Measurements from ENCODE around the gene DPPA4.
"Not testable (repeated sequence)": the region's sequence is repeated elsewhere in the genome, so short reads cannot be mapped to it uniquely, and the experiment has no call there.

The DPPA4 gene

GRCh38 chr3:109337393-109337792 is at the start of gene DPPA4:
Gene DPPA4, minus strand, starts transcription at chr3:109337546. Its CDS starts 29 bp downstream, at chr3:109337517.
- DNase-seq = no peak

GRCh38 chr3:109385442-109386318 is 48.3 kb upstream of the DPPA4 start:
- no peak for DNase-seq

GRCh38 chr3:109384164-109384563 is 46.8 kb upstream of the DPPA4 start:
- no peak for DNase-seq

- DNase-seq = peak; percentile 1
These were observed 45.2 kb upstream of the DPPA4 start for GRCh38 chr3:109382588-109382987.

GRCh38 chr3:109375975-109376374 is 38.6 kb upstream of the DPPA4 start:
- DNase-seq = no peak

- DNase-seq = not testable (repeated sequence)
These were observed 37.1 kb upstream of the DPPA4 start for GRCh38 chr3:109374434-109374833.

- DNase-seq = no peak
These were observed 36.6 kb upstream of the DPPA4 start for GRCh38 chr3:109373933-109374332.

- DNase-seq = no peak
These were observed 35.3 kb upstream of the DPPA4 start for GRCh38 chr3:109372639-109373038.

GRCh38 chr3:109369510-109369909 is 32.2 kb upstream of the DPPA4 start:
- DNase-seq = no peak

GRCh38 chr3:109364088-109364487 is 26.7 kb upstream of the DPPA4 start:
- no peak for DNase-seq

- DNase-seq = no peak
These were observed 26.3 kb upstream of the DPPA4 start for GRCh38 chr3:109363634-109364033.

GRCh38 chr3:109362823-109363222 is 25.5 kb upstream of the DPPA4 start:
- DNase-seq = no peak

GRCh38 chr3:109358809-109359208 is 21.5 kb upstream of the DPPA4 start:
- DNase-seq = not testable (repeated sequence)

- DNase-seq = no peak
These were observed 19.3 kb upstream of the DPPA4 start for GRCh38 chr3:109356442-109357155.

- DNase-seq = no peak
These were observed 18.5 kb upstream of the DPPA4 start for GRCh38 chr3:109355625-109356441.

- DNase-seq = no peak
These were observed 15.7 kb upstream of the DPPA4 start for GRCh38 chr3:109353057-109353456.

- DNase-seq = no peak
These were observed 13.9 kb upstream of the DPPA4 start for GRCh38 chr3:109351231-109351630.

- no peak for DNase-seq
These were observed 9.5 kb upstream of the DPPA4 start for GRCh38 chr3:109346770-109347295.

GRCh38 chr3:109346099-109346498 is 8.8 kb upstream of the DPPA4 start:
- DNase-seq = no peak

GRCh38 chr3:109339714-109340648 is 2.6 kb upstream of the DPPA4 start:
- DNase-seq = no peak

GRCh38 chr3:109339197-109339596 is 1.9 kb upstream of the DPPA4 start:
- no peak for DNase-seq

- no peak for DNase-seq
These were observed 976 bp upstream of the DPPA4 start for GRCh38 chr3:109338322-109338721.

Measured in NCI-H510A (cell line).